NT2/D1 (cell line): ENCODE data around the gene CLEC4D.

Experiments
- DNase-seq: peaks from one replicate; pipeline ENCODE4 v3.0.0-alpha.2; 2011; ENCODE audit warnings: low read depth, low spot score
- H3K27me3 ChIP-seq: 2 replicates; pipeline ENCODE4 v1.6.0; 2011; ENCODE audit warnings: mild to moderate bottlenecking; ENCODE audit not compliant: insufficient read length, insufficient read depth
- H3K36me3 ChIP-seq: 2 replicates; pipeline ENCODE4 v1.6.1; 2011; ENCODE audit warnings: mild to moderate bottlenecking, low read length, mixed read lengths; ENCODE audit not compliant: insufficient read depth, insufficient read length
- H3K4me1 ChIP-seq: 2 replicates; pipeline ENCODE4 v1.5.1; 2011; ENCODE audit not compliant: insufficient read depth, insufficient read length
- H3K4me3 ChIP-seq: 2 replicates; pipeline ENCODE4 v1.5.1; 2011; ENCODE audit warnings: low read depth; ENCODE audit not compliant: insufficient read length
- H3K9ac ChIP-seq: 2 replicates; pipeline ENCODE4 v1.6.0; 2011; ENCODE audit warnings: low read depth; ENCODE audit not compliant: insufficient read length
- H3K9me3 ChIP-seq: 2 replicates; pipeline ENCODE4 v1.5.1; 2011; ENCODE audit warnings: mild to moderate bottlenecking, low read length; ENCODE audit not compliant: insufficient read depth
- SUZ12 ChIP-seq: IDR thresholded peaks from 2 replicates; pipeline ENCODE4 v1.6.1; 2011; ENCODE audit not compliant: insufficient read length, insufficient read depth; ENCODE audit errors: extremely low read depth
- YY1 ChIP-seq: IDR thresholded peaks from 2 replicates; pipeline ENCODE4 v1.6.1; 2011; ENCODE audit not compliant: insufficient read length, insufficient read depth
- ZNF274 ChIP-seq: IDR thresholded peaks from 2 replicates; pipeline ENCODE4 v1.6.1; 2011; ENCODE audit warnings: mild to moderate bottlenecking, low read depth, low read length

CLEC4D gene

GRCh38 chr12:8513256-8513655, at the start of gene CLEC4D:
CLEC4D (plus strand) TSS chr12:8513503; CDS start chr12:8513733, 230 bp downstream.
- H3K9ac ChIP-seq: no peak within 1 kb of the TSS
- DNase-seq: no peak
- H3K9me3 ChIP-seq: no peaks in the 10 kb centered on the region
- no peaks in the 10 kb centered on the region for H3K27me3 ChIP-seq
- no peaks in the 10 kb centered on the region for H3K36me3 ChIP-seq
- no peak within 1 kb of the TSS for H3K4me3 ChIP-seq
- no peak for TF ChIP-seq SUZ12
- TF ChIP-seq YY1: no peak
- peaks cover 14% of the 10 kb centered on the region for H3K4me1 ChIP-seq

GRCh38 chr12:8465301-8465996, 47.9 kb upstream of the CLEC4D start:
- H3K27me3 ChIP-seq: no peaks in the 10 kb centered on the region
- H3K4me3 ChIP-seq: no peak overlapping the region
- H3K4me1 ChIP-seq: no peaks in the 10 kb centered on the region
- no peak for DNase-seq
- no peak overlapping the region for H3K9ac ChIP-seq
- TF ChIP-seq SUZ12 (no peak), ZNF274 (no peak), YY1 (no peak)
- peaks cover 23% of the 10 kb centered on the region for H3K9me3 ChIP-seq
- no peaks in the 10 kb centered on the region for H3K36me3 ChIP-seq

GRCh38 chr12:8466241-8466640, 47.1 kb upstream of the CLEC4D start:
- Histone ChIP-seq H3K9ac (no peak overlapping the region), H3K9me3 (peaks cover 19% of the 10 kb centered on the region), H3K4me1 (no peaks in the 10 kb centered on the region), H3K36me3 (no peaks in the 10 kb centered on the region), H3K4me3 (no peak overlapping the region), H3K27me3 (no peaks in the 10 kb centered on the region)
- no peak for DNase-seq
- TF ChIP-seq SUZ12 (no peak), YY1 (no peak), ZNF274 (no peak)

- Histone ChIP-seq H3K4me3 (no peak overlapping the region), H3K9ac (no peak overlapping the region), H3K36me3 (no peaks in the 10 kb centered on the region), H3K4me1 (no peaks in the 10 kb centered on the region), H3K9me3 (peaks cover 29% of the 10 kb centered on the region), H3K27me3 (no peaks in the 10 kb centered on the region)
- no peak for DNase-seq
- TF ChIP-seq ZNF274: no peak
- TF ChIP-seq YY1: no peak
- no peak for TF ChIP-seq SUZ12
These were observed 42.2 kb upstream of the CLEC4D start for GRCh38 chr12:8471090-8471489.

GRCh38 chr12:8475508-8476203, 37.6 kb upstream of the CLEC4D start:
- Histone ChIP-seq H3K27me3 (no peaks in the 10 kb centered on the region), H3K36me3 (no peaks in the 10 kb centered on the region), H3K4me1 (no peaks in the 10 kb centered on the region), H3K4me3 (no peak overlapping the region), H3K9me3 (0 out of 2 replicates have a peak, but pooled peaks cover 10% of the 10 kb centered on the region), H3K9ac (no peak overlapping the region)
- TF ChIP-seq SUZ12: no peak
- TF ChIP-seq ZNF274: no peak
- TF ChIP-seq YY1: no peak
- peak; percentile 92 for DNase-seq

GRCh38 chr12:8482571-8483061, 30.7 kb upstream of the CLEC4D start:
- Histone ChIP-seq H3K27me3 (no peaks in the 10 kb centered on the region), H3K4me3 (no peak overlapping the region), H3K36me3 (no peaks in the 10 kb centered on the region), H3K4me1 (no peaks in the 10 kb centered on the region), H3K9ac (no peak overlapping the region), H3K9me3 (peaks cover 3% of the 10 kb centered on the region; the same call in 1 of the 2 replicates)
- TF ChIP-seq SUZ12: no peak
- TF ChIP-seq ZNF274: no peak
- no peak for TF ChIP-seq YY1
- no peak for DNase-seq

GRCh38 chr12:8483079-8483478, 30.2 kb upstream of the CLEC4D start:
- no peaks in the 10 kb centered on the region for H3K36me3 ChIP-seq
- no peak for DNase-seq
- H3K27me3 ChIP-seq: no peaks in the 10 kb centered on the region
- no peaks in the 10 kb centered on the region for H3K4me1 ChIP-seq
- TF ChIP-seq SUZ12 (no peak), YY1 (no peak), ZNF274 (no peak)
- peaks cover 7% of the 10 kb centered on the region; the same call in 1 of the 2 replicates for H3K9me3 ChIP-seq
- H3K9ac ChIP-seq: no peak overlapping the region
- H3K4me3 ChIP-seq: no peak overlapping the region
